Fibroblast of skin of left biceps (primary cell): Measurements from ENCODE around the gene CHD9NB.
A peak's percentile ranks its signal among the peaks of the same experiment; 100 is the strongest.

ENCODE experiments used
- DNase-seq, 2 experiments: peaks; one replicate each; pipeline ENCODE4 v3.0.0-alpha.2; 2013; ENCODE audit warnings: low read depth in 2 of 2

Gene CHD9NB

DNA sequence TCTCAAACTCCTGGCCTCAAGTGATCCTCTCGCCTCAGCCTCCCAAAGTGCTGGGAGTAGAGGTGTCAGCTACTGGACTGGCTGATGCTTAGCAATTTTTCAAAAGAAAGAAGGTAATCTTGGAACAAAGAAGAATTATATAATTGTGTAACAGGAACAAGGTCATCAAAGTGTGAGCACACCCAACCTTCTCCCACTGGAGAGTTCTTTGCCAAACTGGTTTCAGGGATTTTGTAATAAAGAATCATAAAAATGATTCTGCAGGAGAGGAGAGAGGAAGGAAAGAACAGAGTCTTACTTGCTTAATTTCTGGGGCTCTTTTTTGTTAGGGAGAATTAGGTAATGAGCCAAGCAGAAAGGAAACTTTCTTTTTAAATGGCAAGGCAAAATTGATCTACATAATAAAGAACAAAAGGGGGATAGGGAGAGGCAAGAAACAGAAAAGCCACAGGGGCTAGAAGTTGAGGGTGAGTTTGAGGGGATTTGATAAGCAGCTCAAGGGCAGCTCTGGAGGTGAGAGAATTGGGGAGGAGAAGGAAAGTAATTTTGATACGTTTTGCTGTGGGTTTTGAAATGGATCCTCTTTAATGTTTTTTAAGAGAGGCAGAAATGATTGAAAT lies 21.3 kb downstream of the CHD9NB start:
- DNase-seq = no peak

DNA sequence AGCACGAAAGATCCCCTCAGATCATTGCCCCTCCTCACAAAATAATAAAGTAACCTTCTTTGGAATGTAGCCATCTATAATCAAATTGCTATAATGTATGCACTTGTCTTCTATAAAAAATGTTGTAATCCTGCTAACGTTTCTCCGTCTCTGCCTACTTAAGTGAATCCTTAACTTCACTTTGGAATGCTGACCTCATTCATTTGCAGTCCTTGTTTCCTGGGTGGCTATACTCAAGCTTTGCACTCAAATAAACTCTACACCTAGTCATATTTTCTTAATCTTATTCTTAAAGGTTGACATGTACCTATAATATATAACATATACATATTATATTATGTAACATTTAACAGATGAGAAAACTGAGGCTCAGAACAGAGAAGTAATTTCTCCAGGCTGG lies 22.7 kb downstream of the CHD9NB start:
- no peak for DNase-seq

DNA sequence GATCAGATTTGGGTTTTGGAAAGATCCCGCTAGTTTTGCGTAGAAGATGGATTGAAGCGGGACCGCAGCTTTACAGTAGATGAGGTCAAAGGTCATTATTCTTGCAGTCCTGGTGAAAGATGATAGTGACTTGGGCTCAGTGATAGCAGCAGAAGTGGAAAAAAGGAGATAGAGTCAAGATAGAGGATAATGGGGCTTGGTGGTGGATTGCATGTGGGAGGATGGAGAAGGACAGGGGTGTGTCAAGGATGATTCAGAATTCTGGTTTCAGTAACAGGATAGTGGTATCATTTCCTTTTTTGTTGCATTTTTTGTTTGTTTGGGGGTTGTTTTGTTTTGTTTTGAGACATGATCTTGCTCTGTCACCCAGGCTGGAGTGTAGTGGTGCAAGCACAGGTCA lies 28.7 kb downstream of the CHD9NB start:
- DNase-seq = no peak

DNA sequence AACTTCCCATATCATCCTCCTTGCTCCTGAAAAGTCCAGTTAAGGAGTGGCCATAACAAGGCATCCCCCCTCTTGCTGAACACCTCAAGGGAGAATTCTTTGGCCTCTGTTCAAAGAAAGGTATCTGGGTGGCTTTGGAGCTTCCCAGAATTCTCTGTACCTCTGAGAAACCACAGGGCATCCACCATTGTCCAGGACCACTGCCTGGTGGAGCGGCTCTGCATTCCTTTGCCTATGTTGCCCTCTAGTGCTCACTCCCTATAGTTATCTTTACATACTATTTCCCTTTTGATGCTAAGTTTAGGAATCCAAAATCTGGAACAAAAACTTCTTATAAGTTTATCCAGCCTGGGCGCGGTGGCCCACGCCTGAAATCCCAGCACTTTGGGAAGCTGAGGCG lies 30.3 kb downstream of the CHD9NB start:
- peak; percentile 7 to 15 for DNase-seq

DNA sequence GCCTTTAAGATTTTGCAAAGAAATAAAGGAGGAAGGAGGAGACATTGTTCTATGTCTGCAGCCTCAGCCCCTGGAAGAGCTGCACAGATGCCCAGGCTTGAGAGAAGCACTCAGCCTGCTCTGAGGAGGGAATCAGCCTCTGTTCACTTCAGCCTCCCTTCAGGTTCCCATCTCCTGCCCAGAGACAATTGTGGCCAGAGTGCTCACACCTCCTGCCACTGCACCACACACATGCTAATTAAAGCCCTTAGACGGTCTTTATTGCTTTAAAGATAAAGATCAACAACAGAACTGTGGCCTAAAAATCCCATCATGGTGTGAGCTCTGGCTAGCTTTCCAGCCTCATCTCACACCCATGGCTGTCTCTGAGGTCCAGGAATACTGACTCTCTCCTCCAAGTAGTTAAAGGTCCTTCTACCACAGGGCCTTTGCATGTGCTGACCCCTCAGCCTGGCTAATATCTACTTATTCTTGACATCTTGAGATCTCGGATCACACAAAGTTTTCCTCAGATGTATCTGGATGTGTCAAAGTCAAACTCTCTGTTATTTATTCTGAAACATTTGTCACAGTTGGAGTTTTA lies 33.8 kb downstream of the CHD9NB start:
- DNase-seq = no peak

DNA sequence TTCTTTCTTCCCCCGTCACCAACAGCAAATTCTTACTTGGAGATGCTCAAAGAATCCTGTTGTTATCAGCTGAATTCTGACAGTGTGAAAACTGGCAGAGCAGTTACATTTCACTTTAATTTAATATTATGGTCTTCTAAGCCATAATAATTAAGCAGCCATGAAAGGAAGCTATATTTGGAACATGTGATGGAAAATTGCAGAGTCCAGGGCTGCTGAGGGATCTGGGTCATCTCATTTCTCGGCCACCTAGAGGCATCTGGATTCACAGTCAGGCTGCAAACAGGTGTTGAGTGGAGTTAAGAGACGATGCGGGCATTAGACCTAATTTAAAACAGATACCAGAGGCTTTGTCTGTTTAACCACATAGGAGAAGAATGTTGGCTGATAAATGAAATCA lies 38.4 kb downstream of the CHD9NB start:
- DNase-seq = no peak

DNA sequence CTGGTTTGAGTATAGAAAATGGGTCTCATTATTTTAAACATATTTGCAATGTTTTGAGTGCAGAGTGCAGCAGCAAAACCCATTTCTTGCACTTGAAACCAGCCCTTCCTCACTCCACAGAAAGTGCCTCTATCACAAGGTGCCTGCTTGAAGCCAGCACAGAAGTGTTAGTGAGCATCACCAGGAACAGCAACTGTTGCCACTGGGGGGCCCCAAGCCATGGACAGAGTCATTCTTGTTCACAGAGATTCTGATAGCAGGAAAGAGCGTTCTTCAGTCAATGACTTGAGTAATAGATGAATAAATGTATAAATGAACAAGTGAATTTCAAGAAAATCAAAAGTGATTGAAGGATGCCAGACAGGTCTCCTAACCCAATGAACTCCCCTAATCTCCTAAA lies 45.6 kb downstream of the CHD9NB start:
- DNase-seq = no peak

DNA sequence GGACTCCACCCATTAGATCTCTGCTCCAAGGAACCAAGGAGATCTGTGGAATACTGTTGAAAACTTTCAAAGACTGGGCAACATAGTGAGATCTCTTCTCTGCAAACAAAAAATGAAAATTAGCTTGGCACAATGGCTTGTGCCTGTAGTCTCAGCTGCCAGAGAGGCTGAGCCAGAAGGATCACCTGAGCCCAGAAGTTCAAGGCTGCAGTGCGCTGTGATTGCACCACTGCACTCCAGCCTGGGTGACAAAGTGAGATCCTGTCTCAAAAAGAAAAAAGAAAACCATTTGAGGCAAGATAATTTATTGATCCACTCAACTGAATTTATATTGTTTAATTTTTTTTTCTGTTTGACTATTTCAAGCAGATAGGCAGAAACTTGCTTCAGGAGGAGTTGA lies 54.8 kb downstream of the CHD9NB start:
- no peak for DNase-seq

DNA sequence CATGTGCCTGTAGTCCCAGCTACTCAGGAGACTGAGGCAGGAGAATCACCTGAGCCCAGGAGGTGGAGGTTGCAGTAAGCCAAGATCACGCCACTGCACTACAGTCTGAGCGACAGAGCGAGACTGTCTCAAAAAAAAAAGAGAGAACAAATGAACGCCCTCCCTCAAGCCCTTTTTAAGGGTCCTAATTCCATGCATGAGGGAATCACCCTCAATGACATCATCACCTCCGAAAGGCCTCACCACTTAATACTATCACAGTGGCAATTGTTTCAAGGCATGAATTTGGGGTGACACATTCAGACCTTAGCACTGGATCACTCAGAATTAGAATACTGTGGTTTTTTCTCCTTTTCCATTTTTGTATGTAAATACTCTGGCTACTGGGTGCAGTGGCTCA lies 57.8 kb downstream of the CHD9NB start:
- DNase-seq = no peak

DNA sequence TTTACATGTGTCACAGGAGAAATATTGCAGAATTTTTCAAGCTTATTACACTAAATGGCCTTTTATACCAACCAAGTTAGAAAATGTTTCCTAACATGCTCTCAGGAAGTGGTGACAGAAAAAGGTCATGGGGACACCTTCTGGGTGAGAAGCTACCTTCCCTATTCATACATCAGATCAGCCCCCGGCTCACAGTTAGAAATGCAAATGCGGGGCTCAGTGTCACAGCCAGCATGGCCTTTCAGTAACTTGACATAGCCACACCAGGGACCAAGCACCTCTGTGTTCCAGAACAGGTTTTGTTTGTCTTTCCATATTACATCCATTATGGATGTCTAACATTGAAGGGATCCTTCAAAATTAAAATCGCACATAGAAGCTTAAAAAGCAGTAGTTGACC lies 59.5 kb downstream of the CHD9NB start:
- DNase-seq = no peak

DNA sequence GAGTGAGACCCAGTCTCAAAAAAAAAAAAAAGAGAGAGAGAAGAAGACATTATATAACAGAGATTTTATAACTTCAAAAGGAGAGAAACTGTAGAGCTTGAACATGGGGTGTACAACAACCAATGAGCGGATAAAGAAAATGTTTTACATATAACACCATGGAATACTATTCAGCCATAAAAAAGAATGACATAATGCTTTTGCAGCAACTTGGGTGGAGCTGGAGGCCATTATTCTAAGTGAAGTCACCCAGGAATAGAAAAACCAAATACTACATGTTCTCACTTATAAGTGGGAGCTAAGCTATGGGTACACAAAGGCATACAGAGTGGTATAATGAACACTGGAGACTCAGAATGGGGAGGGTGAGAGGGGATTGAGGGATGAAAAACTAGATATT lies 61.1 kb downstream of the CHD9NB start:
- no peak for DNase-seq
